Measurements from ENCODE around the gene SCN3B.

Gene SCN3B

DNA sequence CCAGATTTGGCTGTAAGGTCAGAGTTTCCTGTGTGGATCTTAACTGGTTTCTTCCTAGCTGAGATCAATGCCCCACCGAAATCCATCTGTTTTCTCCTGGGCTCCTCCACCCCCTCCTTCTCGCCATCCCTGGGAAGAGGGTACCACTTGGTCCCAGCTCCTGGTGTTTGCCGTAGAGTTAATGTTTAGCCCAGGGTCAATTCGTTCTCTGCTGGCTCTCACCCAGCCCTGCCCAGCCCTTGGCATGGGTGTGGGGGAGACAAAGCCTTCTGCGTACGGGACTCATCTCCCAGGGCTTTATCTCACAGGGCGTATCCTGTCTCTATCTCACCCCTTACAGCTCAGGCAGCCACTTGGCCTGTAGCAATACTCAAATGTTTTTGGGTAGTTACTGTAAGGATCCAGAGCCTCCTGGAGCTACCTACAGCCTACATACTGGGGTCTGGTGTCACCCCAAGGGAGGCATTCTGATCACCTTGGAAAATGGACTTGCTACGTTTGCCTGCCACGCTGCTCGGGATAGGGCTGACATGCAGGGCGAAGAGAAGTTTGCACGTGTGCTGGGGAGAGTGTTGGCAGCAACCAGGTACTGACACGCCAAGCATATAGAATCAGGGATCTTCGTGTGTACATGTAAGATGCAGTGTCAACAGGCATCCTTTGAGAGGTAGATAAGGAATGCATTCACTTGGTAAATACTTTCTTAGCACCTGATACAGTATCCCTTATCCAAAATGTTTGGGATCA is 66.1 kb downstream of the SCN3B start:
- TF ChIP-seq CTCF (conservative IDR thresholded peaks at IDR 0.05; ENCODE audit: low read depth): no peak
- no peak for DNase-seq (ENCODE audit: low spot score)
- no peak overlapping the region for H3K27ac ChIP-seq
- ChIA-PET CTCF (interaction anchor here (0.5 to 2.5 kb wide), 3 partner anchors 8 to 287 kb away, joined by 3 to 11 read pairs (median 3); no protein-coding TSS in a partner anchor), POLR2A (ENCODE audit: low non-redundant PET) (no interaction called here)

DNA sequence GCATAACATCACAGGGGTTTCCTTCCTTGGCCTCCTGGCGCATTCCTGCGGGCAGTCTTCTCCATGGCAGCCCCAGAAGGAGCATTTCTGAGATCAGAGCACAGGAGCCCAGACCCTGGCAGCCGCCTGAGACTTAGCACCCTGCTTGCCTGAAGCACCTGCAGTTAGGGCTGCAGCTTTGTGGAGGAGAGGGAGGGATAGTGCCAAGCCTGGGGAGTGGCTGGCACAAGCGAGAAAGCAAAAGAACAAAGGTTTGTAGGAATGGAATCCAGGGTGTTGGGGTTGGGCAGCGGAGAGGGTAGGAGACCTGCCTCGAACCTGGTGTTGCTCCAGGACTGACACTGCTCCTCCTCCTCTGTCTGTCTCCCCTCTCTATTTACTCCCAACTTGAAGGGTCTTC is 66.9 kb downstream of the SCN3B start:
- DNase-seq (ENCODE audit: low spot score): no peak
- CTCF ChIA-PET: interaction anchor here (0.5 to 0.6 kb wide), 2 partner anchors 52 to 286 kb away, joined by 3 read pairs; no protein-coding TSS in a partner anchor
- TF ChIP-seq CTCF (conservative IDR thresholded peaks at IDR 0.05; ENCODE audit: low read depth): no peak
- POLR2A ChIA-PET (ENCODE audit: low non-redundant PET): no interaction called here
- no peak overlapping the region for H3K27ac ChIP-seq

GRCh38 chr11:123587044-123587443 is 67.4 kb downstream of the SCN3B start:
- ChIA-PET CTCF (interaction anchor here (0.8 kb wide), 1 partner anchor 124 kb away, joined by 3 read pairs; no protein-coding TSS in a partner anchor), POLR2A (ENCODE audit: low non-redundant PET) (no interaction called here)
- no peak for TF ChIP-seq CTCF (conservative IDR thresholded peaks at IDR 0.05; ENCODE audit: low read depth)
- DNase-seq (ENCODE audit: low spot score): no peak
- no peak overlapping the region for H3K27ac ChIP-seq

GRCh38 chr11:123586568-123586967 is 67.9 kb downstream of the SCN3B start:
- ChIA-PET POLR2A (ENCODE audit: low non-redundant PET) (no interaction called here), CTCF (interaction anchor here (0.8 kb wide), 1 partner anchor 124 kb away, joined by 3 read pairs; no protein-coding TSS in a partner anchor)
- no peak for DNase-seq (ENCODE audit: low spot score)
- no peak for TF ChIP-seq CTCF (conservative IDR thresholded peaks at IDR 0.05; ENCODE audit: low read depth)
- H3K27ac ChIP-seq: no peak overlapping the region

GRCh38 chr11:123585706-123586105 is 68.7 kb downstream of the SCN3B start:
- H3K27ac ChIP-seq: no peak overlapping the region
- DNase-seq (ENCODE audit: low spot score): no peak
- CTCF ChIA-PET: no interaction called here
- POLR2A ChIA-PET (ENCODE audit: low non-redundant PET): no interaction called here
- no peak for TF ChIP-seq CTCF (conservative IDR thresholded peaks at IDR 0.05; ENCODE audit: low read depth)

DNA sequence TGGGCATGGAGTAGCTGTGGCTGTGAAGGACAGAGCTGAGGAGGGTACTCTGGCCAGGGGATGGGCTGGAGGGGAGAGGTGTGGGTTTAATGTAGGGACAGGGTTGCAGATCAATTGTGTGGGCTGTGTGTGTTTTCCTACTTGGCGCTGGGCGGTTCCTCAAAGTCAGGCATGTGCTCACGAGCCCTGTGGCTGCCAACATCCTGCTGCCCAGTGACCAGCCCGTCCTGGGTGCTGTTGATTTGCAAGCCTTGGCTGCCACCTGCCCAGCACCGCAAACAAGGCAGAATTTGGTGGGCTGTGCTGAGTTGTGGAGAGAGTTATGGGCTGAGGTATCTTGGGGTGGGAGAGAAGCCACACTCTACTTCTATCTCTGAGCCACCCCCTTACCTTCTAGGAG is 69.2 kb downstream of the SCN3B start:
- ChIA-PET CTCF (interaction anchor here (0.7 kb wide), 1 partner anchor 11 kb away, joined by 3 read pairs; no protein-coding TSS in a partner anchor), POLR2A (ENCODE audit: low non-redundant PET) (no interaction called here)
- DNase-seq (ENCODE audit: low spot score): no peak
- no peak overlapping the region for H3K27ac ChIP-seq
- no peak for TF ChIP-seq CTCF (conservative IDR thresholded peaks at IDR 0.05; ENCODE audit: low read depth)

Measured in RWPE1 (cell line).